GM21381 (cell line): Measurements from ENCODE around the gene YBEY.

ENCODE experiments used
- ATAC-seq: cut with Tn5 transposase; IDR thresholded peaks from one replicate; pipeline ENCODE4 v1.9.1; 2021; ENCODE audit warnings: mild to moderate bottlenecking, moderate library complexity; ENCODE audit not compliant: unreplicated experiment

Gene YBEY

DNA sequence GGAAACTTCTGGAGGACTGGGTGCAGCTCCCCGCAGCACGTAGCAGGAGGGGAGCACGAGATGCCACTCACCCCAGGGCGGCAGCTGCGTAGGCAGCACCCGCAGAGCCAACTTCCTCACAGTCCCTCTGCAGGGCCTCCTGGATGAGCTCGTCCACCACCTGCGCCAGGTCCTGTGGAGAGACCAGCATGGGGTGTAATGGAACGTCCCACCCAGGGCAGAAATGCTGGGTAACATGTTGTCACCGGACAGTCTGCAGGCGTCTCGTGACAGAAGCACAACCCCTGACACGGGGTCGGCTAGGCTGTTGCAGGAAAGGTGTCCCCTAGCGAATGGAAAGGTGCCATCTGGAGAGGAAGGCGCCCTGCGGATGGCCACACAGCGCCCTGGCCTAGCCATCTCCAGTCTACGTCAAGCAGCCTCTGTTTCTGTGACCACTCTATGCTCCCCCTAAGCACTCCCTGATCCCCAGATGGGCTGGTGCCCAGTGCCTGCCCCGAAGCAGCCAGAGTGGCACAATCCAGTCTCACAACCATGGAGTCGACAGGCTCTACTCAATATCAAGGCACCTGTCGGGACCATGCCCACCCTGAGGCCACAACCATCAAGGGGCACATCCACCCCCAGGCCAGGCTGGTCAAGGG, 22.0 kb upstream of the YBEY start:
- ATAC-seq = no peak

DNA sequence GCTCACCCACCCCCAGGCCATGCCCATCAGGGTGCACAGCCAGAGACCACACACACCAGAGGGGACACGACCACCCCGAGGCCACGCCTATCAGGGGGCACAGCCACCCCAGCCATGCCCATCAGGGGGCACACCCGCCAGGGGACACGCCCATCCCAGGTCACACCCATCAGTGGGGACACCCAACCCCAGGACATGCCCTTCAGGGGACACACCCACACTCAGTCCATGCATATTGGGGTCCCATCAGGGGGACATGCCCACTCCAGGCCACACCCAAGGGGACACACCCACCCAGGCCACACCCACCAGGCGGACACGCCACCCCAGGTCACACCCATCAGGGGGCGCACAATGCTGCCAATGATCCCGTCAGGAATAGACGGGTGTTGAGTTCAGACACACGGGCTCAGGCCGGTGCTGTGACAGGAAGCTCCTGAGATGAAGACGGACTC, 21.4 kb upstream of the YBEY start:
- no peak for ATAC-seq

DNA sequence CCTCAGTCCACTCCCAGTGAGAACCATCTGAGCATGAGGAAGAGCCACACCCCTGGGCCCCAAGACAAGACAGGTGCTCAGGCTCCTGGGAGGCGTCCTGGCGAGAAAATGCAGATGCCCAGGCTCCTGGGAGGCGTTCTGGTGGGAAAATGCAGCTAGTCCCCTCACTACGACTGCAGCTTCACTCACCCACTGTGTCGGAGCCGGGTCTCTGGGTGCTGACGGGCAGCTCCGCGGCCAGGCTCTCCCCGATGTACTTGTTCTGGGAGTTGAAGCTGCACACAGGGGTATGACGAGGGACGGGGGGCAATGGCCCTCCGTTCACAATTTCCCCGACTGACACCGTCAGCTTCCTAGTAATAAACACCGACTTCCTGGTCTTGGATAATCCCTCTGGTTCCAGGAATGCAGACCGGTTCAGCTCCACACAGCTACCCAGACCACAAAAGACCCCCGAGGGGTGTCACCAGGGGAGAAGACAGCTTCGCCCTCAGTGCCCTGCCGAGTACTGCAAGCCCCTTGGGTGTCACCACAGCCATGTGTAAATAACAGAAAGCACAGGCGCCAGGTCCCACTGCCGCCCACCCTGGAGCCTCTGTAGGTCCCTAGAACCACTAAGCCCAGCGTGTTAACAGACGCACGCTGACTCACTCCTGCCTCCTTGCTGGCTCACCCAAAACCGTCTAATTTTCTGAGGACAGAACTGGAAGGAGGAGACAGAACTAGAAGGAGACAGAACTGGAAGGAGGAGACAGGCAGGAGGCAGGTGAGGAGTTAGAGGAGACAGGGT, 20.2 kb upstream of the YBEY start:
- ATAC-seq = no peak

DNA sequence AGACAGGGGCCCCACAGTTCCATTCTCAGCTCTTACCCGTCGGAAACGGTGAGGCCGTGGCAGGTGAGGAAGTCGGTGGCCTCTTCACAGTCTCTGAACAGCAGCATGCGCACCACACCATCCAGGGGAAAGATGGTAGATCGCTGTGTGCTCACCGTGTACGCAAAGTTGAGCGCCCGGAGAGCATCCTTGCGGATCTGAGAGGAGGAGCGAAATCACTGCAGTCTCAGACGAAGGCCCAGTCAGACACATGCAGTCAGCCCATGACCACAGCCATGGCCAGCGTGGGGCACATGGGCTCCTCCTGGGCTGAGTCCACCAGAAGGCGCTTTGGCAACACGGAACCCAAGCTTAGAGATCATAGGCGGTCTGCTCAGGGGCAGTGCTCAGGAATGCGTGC, 19.2 kb upstream of the YBEY start:
- ATAC-seq = no peak

DNA sequence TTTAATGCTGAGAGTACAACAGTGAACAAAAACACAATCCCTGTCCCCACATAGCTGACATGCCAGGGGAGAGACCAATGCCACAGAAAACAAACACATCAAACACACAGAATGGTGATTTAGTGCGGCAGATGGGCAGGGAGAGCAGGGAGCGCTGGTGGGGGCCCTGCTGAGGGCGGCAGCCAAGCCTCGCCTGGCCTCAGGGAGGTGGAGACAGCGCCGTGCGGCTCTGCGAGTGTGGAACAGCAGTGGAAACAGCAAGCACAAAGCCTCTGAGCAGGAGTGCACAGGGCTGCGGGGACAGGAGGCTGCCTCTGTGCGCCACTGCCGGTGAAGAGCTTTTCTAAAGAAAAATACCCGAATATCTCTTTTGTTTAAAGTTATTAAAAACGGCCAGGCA, 17.8 kb upstream of the YBEY start:
- ATAC-seq = no peak

DNA sequence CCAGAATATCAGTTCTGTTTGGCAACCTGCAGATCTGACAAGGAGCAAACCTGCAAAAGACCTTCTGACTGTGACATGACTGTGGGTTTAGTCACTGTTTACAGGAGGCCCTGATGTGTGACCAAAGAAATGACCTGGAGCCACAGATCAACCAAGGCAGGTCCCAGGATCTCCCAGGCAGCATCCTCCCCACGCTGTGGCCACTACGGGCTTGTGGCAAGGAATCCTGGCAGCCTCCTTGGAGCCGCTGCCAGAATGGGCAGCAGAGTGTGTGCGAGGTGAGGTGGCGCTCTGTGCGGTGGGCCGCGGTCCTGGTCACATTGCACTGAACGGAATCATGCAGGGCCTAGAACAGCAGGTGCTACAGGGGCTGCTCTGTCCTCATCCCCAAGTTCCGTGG, 16.7 kb upstream of the YBEY start:
- no peak for ATAC-seq

DNA sequence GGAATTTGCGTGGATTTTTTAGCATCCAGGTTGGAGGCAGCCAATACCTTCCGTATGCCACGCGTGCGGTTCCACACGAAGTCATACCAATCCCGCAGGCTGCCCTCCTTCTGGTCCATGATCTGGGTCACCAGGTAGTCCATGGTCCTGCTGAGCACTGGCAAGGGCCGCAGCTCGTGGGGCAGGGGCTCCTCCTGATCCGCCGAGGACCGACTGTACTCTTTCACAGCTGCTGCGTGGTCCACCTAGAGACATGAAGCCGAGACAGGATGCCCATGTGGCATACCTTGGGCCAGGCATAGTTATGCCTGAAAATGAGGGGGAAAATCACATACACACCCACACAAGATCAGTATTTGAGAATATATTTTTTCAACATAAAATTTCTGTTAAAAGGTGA, 12.8 kb upstream of the YBEY start:
- no peak for ATAC-seq

DNA sequence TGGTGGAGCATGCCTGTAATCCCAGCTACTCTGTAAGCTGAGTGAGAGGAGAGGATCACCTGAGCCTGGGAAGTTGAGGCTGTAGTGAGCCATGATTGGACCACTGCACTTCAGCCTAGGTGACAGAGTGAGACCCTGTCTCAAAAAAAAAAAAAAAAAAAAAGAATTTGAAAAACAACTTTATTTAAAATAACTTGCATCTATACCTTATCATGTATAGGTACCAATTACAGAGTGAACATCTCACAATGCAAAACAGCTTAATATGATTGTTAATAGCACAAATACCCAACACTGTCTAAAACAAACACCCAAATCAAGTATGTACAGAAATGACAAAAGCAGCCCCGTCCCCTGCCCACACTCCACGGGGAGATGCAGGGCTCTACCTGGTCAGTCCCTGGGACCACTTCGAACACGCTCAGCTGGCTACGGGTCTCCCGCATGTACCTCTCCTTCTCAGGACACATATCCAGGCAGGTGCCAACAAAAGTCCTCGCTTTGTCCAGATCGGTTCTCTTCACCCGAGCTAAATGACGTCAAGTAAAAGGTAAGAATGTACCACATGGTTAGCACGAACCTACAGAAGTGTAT, 11.2 kb upstream of the YBEY start:
- ATAC-seq = no peak

DNA sequence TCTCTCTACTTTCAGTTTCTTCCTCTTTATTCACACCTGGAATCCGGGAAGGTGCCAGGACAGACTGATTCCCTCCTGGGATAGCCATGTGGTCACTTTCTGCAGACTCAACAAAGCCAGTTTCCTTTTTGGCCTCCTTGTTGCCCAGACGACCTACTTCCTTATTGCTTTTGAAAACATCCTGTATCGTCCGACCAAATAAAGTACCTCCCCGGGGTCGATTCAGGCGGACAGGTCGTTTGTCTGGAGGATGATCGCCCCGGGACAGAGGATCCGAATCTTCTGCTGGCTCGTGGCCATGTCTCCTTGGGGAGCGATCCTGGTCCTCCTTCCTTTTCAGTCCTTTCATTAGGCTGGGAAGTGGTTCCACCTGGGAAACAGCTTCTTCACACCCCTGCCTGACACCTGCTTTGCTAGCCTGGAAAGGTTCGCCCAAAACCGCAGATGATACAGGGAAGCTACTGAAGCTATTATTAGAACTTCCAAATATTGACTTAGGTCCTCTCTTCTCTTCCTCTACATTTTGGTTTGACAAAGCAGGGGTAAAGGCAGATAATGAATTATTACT, 2.0 kb upstream of the YBEY start:
- no peak for ATAC-seq

DNA sequence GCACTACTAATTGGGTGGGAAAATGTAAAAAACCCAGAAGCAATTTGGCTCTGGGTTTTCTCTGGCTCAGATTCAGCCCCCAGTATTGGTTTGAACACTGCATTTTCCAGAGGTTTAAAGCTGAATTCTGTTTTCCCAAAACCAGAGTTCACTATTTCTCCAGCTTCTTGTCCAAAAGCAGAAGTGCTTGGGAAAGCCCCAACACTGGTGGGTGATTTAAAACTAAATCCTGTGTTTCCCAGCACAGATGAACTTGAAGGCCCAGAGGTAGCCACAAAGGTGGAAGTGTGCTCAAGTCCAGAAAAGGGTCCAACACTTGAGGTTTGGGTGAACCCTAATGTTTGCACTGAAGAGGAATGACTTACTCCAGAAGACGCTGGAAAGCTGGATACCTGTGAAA, 1.4 kb upstream of the YBEY start:
- ATAC-seq = no peak

DNA sequence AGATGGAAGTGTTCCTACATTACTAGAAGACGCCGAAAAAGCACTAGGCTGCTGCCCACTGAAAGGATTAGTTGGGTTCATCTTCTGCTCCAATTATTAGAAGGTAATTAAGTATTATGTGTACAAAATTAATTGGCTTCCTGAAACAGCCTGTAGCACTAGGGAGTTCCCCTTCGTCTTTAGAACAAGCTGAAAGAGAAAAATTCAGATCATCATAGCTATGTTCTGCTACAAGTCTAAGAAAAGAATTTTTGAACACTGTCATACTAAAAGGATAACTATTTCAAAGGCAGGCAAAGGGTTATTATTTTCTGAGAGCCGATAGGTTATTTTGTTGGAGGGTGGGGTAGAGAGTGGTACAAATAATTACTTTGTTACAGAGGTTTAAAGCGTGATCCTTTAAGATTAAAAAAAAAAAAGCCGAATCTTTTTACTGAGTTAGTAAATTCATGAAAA, 908 bp upstream of the YBEY start, which contains the start of gene MCM3AP:
Gene MCM3AP (minus strand): TSS at position 406 of the 456 bp plus-strand sequence. CDS start 325 bp downstream, at position 81.
- no peak for ATAC-seq

DNA sequence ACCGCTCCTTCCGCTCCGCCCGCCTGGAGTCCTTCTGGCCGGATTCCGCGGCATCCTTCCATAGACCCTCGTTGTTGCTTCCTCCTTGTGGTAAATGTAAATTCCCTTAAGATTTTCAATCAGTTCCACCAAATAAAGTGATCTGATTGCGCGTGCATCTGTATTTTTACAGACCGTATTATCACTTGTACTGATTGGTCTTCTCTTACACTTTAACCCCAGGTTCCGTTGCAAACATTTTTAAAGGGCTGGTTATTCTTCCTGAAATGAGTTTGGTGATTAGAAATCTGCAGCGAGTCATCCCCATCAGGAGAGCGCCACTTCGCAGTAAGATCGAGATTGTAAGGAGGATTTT, 483 bp downstream of the YBEY start:
- no peak for ATAC-seq

DNA sequence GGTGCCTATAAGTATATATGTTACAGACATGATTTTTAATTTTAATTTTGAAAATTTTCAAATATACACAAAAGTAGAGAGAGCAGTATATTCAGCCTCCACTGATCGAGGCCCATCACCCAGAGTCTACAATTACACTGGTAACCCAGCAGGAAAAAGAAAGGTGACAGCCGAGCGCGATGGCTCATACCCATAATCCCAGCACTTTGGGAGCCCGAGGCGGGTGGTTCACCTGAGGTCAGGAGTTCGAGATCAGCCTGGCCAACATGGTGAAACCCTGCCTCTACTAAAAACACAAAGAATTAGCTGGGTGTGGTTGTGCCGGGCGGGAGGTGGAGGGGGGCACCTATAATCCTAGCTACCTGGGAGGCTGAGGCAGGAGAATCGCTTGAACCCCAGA, 1.4 kb downstream of the YBEY start:
- no peak for ATAC-seq

DNA sequence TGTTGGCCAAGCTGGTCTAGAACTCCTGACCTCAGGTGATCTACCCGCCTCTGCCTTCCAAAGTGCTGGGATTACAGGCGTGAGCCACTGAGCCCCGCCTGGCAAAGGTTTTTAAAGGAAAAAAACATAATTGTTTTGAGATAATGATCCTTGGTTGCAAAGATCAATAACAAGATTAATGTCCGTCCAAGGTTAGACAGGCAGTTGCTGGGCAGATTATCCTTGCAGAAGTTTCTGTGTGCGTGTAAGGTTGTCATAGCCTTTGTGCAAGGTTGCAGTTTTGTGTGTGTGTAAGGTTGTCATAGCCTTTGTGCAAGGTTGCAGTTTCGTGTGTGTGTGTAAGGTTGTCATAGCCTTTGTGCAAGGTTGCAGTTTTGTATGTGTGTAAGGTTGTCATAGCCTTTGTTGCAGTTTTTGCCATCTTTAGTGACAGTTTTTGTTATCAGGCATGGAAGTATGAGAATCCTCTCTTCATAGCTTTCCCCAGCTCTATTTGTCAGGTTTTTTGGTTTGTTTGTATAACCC, 3.6 kb downstream of the YBEY start:
- ATAC-seq = no peak

DNA sequence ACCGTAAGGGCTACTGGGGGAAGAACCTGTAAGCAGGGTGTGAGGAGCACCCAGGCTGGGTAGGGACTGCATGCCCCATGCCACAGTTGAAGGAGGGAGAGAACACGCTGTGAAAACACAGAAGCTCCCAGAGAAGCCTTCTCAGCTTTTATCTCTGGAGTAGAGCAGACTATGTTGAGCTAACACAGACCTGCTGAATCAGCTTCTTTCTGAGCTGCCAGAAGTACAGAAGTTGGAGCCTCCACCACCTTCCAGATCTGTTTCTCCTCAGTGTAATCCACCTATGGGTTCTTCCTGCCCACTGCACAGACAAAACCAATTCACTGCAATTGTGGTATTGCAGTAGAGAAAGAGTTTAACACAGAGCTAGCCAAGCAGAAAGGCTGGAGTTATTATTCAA, 5.4 kb downstream of the YBEY start:
- ATAC-seq = no peak

DNA sequence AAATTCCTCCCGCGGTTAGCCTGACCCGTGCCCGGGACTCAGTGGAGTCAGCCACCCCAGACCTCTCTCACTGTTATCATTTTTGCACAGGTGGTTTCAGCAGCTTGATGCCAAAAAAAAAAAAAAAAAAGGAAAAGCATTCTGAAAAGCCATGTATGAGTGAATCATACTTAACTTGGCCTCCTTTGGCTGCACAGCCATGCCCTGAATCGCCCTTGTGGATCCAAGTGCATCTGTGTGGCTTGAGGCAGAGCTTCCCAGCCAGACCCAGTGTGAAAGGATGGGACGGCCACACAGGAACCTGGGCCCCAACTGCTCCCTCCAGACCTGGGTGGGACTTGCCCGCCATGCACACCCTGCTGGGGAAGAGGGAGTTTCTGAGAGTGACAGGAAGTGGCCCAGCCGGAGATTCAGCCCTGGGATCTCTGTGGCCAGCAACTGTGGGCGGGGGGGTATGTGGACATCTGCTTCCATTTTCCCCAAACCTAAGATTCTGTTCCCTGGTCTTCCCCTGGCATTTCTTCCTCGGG, 8.6 kb downstream of the YBEY start:
- ATAC-seq = no peak

DNA sequence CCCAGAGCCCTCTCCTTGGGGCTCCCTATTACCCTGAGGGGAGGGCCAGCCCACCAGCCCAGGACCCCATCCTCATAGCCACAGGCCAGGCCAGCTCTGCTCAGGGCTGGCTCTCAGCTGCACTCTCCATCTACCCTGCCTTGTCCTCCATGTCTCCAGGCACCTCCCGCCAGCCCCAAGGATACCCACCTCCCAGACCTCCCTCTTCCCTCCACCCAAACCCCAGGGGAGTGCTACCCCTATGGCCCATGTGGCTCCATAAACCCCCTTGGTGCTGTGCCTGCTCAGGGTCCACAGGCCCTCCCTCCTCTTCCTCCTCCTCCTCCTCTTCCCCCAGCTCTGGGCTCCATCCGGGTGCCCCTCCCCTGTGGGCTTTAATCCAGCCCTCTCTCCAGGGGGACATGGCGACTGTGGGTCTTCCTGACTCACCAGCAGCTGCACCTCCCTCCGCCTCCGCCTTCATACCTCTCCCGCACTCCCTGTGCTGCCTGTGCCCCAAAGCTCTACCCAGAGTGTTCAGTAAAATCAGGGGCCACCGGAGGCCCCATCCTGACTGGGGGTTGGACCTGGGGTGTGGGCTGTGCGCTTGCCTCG, 9.1 kb downstream of the YBEY start:
- ATAC-seq = no peak

DNA sequence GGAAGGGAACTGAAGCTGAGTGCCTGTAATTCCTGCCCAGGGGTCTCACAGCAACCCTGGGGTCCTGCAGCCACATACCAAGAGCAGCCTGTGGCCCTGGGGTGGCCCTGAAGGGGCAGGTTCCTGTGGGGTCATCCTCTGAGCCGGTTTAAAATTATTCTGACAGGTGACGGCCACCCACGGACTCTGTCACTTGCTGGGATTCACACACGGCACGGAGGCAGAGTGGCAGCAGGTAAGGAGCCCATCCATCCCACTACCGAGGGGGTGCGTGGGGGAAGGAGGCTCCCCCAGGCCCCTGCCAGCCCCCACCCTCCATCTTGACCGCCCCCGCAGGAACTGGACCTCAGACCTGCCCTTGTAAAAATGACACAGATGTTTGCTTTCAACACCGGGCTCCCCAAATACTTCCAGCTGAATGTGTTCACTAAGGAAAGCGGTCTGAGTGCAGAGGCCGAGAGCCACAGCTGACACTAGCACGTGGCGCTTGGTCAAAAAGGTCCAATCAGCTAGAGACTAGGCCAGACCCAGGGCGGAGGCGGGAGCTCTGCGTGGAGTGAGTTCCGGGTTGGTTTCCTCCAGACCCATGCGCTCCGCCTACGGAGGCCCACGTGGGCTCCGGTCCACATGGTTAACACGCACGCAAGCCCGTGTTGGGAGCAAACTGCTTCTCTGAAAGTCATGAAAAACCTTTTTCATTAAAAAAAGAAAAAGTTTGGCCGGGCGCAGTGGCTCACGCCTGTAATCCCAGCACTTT, 10.0 kb downstream of the YBEY start:
- no peak for ATAC-seq

DNA sequence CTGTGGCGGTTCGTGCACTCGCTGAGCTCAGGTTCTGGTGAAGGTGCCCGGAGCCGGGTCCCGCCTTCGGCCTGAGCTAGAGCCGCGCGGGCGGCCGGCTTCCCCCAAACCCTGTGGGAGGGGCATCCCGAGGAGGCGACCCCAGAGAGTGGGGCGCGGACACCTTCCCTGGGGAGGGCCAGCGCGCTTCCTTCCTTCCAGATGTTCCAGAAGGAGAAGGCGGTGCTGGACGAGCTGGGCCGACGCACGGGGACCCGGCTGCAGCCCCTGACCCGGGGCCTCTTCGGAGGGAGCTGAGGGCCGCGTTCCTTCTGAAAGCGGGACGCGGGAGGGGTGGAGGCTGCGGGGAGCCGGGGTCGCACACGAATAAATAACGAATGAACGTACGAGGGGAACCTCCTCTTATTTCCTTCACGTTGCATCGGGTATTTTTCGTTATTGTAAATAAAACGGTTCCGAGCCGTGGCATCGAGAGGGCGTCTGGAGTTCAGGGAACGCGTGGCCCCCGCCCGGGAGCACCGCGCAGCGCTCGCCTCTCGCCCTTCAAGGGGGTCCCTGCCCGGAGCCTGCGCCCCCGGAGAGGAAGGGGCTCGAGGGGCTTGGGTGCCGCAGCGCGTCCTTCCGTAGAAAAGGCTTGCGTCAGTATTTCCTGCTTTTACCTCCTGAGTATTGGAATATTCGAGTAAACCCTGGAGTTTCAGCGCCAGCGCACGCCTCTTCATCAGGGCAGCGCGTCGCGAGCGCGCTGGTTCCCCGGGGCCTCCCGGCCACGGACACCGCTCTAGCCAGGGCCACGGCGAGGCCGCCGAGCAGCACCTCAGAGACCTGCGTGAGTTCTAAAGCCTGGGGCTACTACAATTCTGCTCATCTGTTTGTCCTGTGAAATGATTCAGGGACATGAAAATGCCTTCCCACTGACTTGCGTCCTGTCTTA, 11.5 kb downstream of the YBEY start:
- ATAC-seq = no peak
